ENCODE results near the gene ANXA3. TPM values are rescaled to one million over a fixed set of nuclear protein-coding genes. Genes with fewer than 3 reads are reported as not detected.

Gene ANXA3
- total RNA-seq, 1 donor: 12.3 TPM

- no peak for DNase-seq (ENCODE audit: low read depth)
- TF ChIP-seq CTCF (IDR thresholded peaks at IDR 0.05; ENCODE audit: insufficient read depth, low read length): no peak
- H3K4me3 ChIP-seq (ENCODE audit: low read depth, low read length): no peak overlapping the region
These were observed 47.6 kb downstream of the ANXA3 start for GRCh38 chr4:78599147-78599546.

DNA sequence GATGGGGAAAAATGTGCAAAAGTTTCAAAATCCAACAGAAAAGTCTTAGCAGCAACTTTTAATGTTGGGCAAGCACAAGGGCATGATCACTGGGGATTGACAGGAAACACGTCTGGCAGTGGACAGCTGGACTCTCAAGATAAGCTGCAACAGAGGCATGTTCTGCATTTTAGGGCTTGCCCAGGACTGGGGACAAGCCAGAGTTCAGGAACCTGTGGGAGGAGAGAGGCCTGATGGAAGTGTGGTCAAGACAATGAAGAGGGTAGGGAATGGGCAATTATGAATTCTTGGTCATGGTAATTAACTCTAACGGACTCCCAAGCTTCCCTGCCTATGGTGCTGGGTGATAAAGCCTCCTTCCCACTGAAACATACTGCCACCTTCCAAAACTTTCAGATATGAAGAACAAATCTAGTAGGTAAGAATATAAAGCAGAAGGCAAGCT, 48.4 kb downstream of the ANXA3 start:
- no peak for TF ChIP-seq CTCF (IDR thresholded peaks at IDR 0.05; ENCODE audit: insufficient read depth, low read length)
- DNase-seq (ENCODE audit: low read depth): no peak
- no peak overlapping the region for H3K4me3 ChIP-seq (ENCODE audit: low read depth, low read length)

- H3K4me3 ChIP-seq (ENCODE audit: low read depth, low read length): no peak overlapping the region
- no peak for TF ChIP-seq CTCF (IDR thresholded peaks at IDR 0.05; ENCODE audit: insufficient read depth, low read length)
- no peak for DNase-seq (ENCODE audit: low read depth)
These were observed 49.4 kb downstream of the ANXA3 start for GRCh38 chr4:78601013-78601412.

- no peak for TF ChIP-seq CTCF (IDR thresholded peaks at IDR 0.05; ENCODE audit: insufficient read depth, low read length)
- no peak overlapping the region for H3K4me3 ChIP-seq (ENCODE audit: low read depth, low read length)
- no peak for DNase-seq (ENCODE audit: low read depth)
These were observed 50.8 kb downstream of the ANXA3 start for GRCh38 chr4:78602334-78602733.

GRCh38 chr4:78603384-78603783, 51.8 kb downstream of the ANXA3 start:
- no peak for DNase-seq (ENCODE audit: low read depth)
- no peak for TF ChIP-seq CTCF (IDR thresholded peaks at IDR 0.05; ENCODE audit: insufficient read depth, low read length)
- H3K4me3 ChIP-seq (ENCODE audit: low read depth, low read length): no peak overlapping the region

GRCh38 chr4:78604988-78605387, 53.4 kb downstream of the ANXA3 start:
- TF ChIP-seq CTCF (IDR thresholded peaks at IDR 0.05; ENCODE audit: insufficient read depth, low read length): no peak
- no peak overlapping the region for H3K4me3 ChIP-seq (ENCODE audit: low read depth, low read length)
- DNase-seq (ENCODE audit: low read depth): no peak

GRCh38 chr4:78606035-78606434, 54.5 kb downstream of the ANXA3 start:
- DNase-seq (ENCODE audit: low read depth): no peak
- no peak for TF ChIP-seq CTCF (IDR thresholded peaks at IDR 0.05; ENCODE audit: insufficient read depth, low read length)
- no peak overlapping the region for H3K4me3 ChIP-seq (ENCODE audit: low read depth, low read length)
